ENCODE measurements around the gene SLC6A8.
A peak's percentile ranks its signal among the peaks of the same experiment; 100 is the strongest.

The SLC6A8 gene

GRCh38 chrX:153687121-153688039, at the start of gene SLC6A8:
Gene SLC6A8, plus strand, starts transcription at chrX:153687926. Its CDS starts 649 bp downstream, at chrX:153688575.
- peak; percentile 50 for DNase-seq (ENCODE audit: low spot score)

- DNase-seq (ENCODE audit: low spot score) = no peak
Measured at GRCh38 chrX:153638041-153638371, 49.7 kb upstream of the SLC6A8 start.

- no peak for DNase-seq (ENCODE audit: low spot score)
Measured at GRCh38 chrX:153638436-153639176, 49.1 kb upstream of the SLC6A8 start.

GRCh38 chrX:153639177-153640044, 48.3 kb upstream of the SLC6A8 start:
- no peak for DNase-seq (ENCODE audit: low spot score)

GRCh38 chrX:153640045-153640686, 47.6 kb upstream of the SLC6A8 start:
- DNase-seq (ENCODE audit: low spot score) = no peak

- no peak for DNase-seq (ENCODE audit: low spot score)
Measured at GRCh38 chrX:153640736-153641575, 46.8 kb upstream of the SLC6A8 start.

GRCh38 chrX:153641627-153642026, 46.1 kb upstream of the SLC6A8 start:
- no peak for DNase-seq (ENCODE audit: low spot score)

GRCh38 chrX:153642051-153642654, 45.6 kb upstream of the SLC6A8 start:
- no peak for DNase-seq (ENCODE audit: low spot score)

- no peak for DNase-seq (ENCODE audit: low spot score)
Measured at GRCh38 chrX:153642655-153643430, 44.9 kb upstream of the SLC6A8 start.

GRCh38 chrX:153643431-153644351, 44.0 kb upstream of the SLC6A8 start:
- DNase-seq (ENCODE audit: low spot score) = no peak

GRCh38 chrX:153644356-153645125, 43.2 kb upstream of the SLC6A8 start:
- no peak for DNase-seq (ENCODE audit: low spot score)

GRCh38 chrX:153645151-153645550, 42.6 kb upstream of the SLC6A8 start:
- no peak for DNase-seq (ENCODE audit: low spot score)

GRCh38 chrX:153645921-153646488, 41.7 kb upstream of the SLC6A8 start:
- DNase-seq (ENCODE audit: low spot score) = no peak

- no peak for DNase-seq (ENCODE audit: low spot score)
Measured at GRCh38 chrX:153646620-153647373, 40.9 kb upstream of the SLC6A8 start, which contains the start of gene DUSP9. Gene DUSP9, plus strand, starts transcription at chrX:153647203. Its CDS starts 751 bp downstream, at chrX:153647954.

- DNase-seq (ENCODE audit: low spot score) = no peak
Measured at GRCh38 chrX:153647461-153648357, 40.0 kb upstream of the SLC6A8 start.

Data from pons (tissue), 1 donor.